Trophoblast cell (in vitro differentiated cells and primary cell): Measurements from ENCODE around the gene NCAM1.

ENCODE experiments used
- DNase-seq, 2 donors: peaks; one replicate each; pipeline ENCODE4 v3.0.0-alpha.2; 2016
- H2AFZ ChIP-seq: 2 replicates; pipeline ENCODE4 v1.6.1; 2013; ENCODE audit warnings: low read length, moderate library complexity, mild to moderate bottlenecking; ENCODE audit not compliant: insufficient read depth, poor library complexity
- H2AK5ac ChIP-seq: 2 replicates; pipeline ENCODE4 v1.6.1; 2013; ENCODE audit warnings: mild to moderate bottlenecking, low read length
- H2BK120ac ChIP-seq: 2 replicates; pipeline ENCODE4 v1.6.1; 2013; ENCODE audit warnings: low read length, mild to moderate bottlenecking, moderate library complexity; ENCODE audit not compliant: insufficient read depth, poor library complexity
- H2BK12ac ChIP-seq: 2 replicates; pipeline ENCODE4 v1.6.1; 2013; ENCODE audit warnings: mild to moderate bottlenecking, low read length, moderate library complexity
- H2BK5ac ChIP-seq: 2 replicates; pipeline ENCODE4 v1.6.1; 2013; ENCODE audit warnings: low read length, low read depth, moderate library complexity, mild to moderate bottlenecking; ENCODE audit not compliant: poor library complexity
- H3K14ac ChIP-seq: 2 replicates; pipeline ENCODE4 v1.6.1; 2013; ENCODE audit warnings: mild to moderate bottlenecking, low read length
- H3K18ac ChIP-seq: 2 replicates; pipeline ENCODE4 v1.6.1; 2013; ENCODE audit warnings: mild to moderate bottlenecking, low read length
- H3K23ac ChIP-seq: 2 replicates; pipeline ENCODE4 v1.6.1; 2013; ENCODE audit warnings: low read length
- H3K27ac ChIP-seq: 2 replicates; pipeline ENCODE4 v1.5.1; 2013; ENCODE audit warnings: low read depth, mild to moderate bottlenecking, inconsistent platforms, low read length, moderate library complexity
- H3K27me3 ChIP-seq: 2 replicates; pipeline ENCODE4 v1.6.1; 2013; ENCODE audit warnings: inconsistent platforms, mild to moderate bottlenecking, low read length, moderate library complexity; ENCODE audit not compliant: insufficient read depth
- H3K36me3 ChIP-seq, 2 experiments: 1 replicate in 1 of 2; 2 replicates in 1 of 2; pipeline ENCODE4 v1.6.1; 2013; ENCODE audit warnings: low read length in 2 of 2, mild to moderate bottlenecking in 2 of 2, moderate library complexity in 1 of 2; ENCODE audit not compliant: insufficient read depth in 2 of 2, control insufficient read depth in 1 of 2
- H3K4ac ChIP-seq: 2 replicates; pipeline ENCODE4 v1.6.1; 2013; ENCODE audit warnings: low read depth, mild to moderate bottlenecking, low read length, moderate library complexity
- H3K4me1 ChIP-seq, 2 experiments: 1 replicate in 1 of 2; 2 replicates in 1 of 2; pipeline ENCODE4 v1.6.1; 2013; ENCODE audit warnings: low read length in 2 of 2, mild to moderate bottlenecking in 2 of 2, moderate library complexity in 1 of 2; ENCODE audit not compliant: insufficient read depth in 2 of 2, control insufficient read depth in 1 of 2
- H3K4me2 ChIP-seq: 2 replicates; pipeline ENCODE4 v1.6.1; 2013; ENCODE audit warnings: inconsistent platforms, mild to moderate bottlenecking, low read length, moderate library complexity
- H3K4me3 ChIP-seq: 2 replicates; pipeline ENCODE4 v1.5.1; 2013; ENCODE audit warnings: mild to moderate bottlenecking, low read depth, low read length, inconsistent platforms
- H3K79me1 ChIP-seq: one replicate; pipeline ENCODE4 v1.6.1; 2013; ENCODE audit warnings: low read length
- H3K79me2 ChIP-seq: 2 replicates; pipeline ENCODE4 v1.6.1; 2013; ENCODE audit warnings: low read length, mild to moderate bottlenecking; ENCODE audit not compliant: control insufficient read depth, insufficient read depth, poor library complexity
- H3K9ac ChIP-seq: 2 replicates; pipeline ENCODE4 v1.6.1; 2013; ENCODE audit warnings: mild to moderate bottlenecking, low read length
- H3K9me3 ChIP-seq: 2 replicates; pipeline ENCODE4 v1.6.1; 2013; ENCODE audit warnings: low read depth, mild to moderate bottlenecking, control low read depth, inconsistent platforms, low read length; ENCODE audit not compliant: insufficient read depth
- H4K12ac ChIP-seq: 2 replicates; pipeline ENCODE4 v1.6.1; 2013; ENCODE audit warnings: low read depth, mild to moderate bottlenecking, low read length, moderate library complexity
- H4K8ac ChIP-seq: 2 replicates; pipeline ENCODE4 v1.6.1; 2013; ENCODE audit warnings: low read depth, mild to moderate bottlenecking, low read length, moderate library complexity
- H4K91ac ChIP-seq: one replicate; pipeline ENCODE4 v1.6.1; 2013; ENCODE audit warnings: low read depth, mild to moderate bottlenecking, low read length, moderate library complexity
- WGBS: extraction: QIAGEN DNeasy Blood & Tissue Kit; methylation state at CpG from one replicate; pipeline ENCODE4 v1.1.7; 2013; ENCODE audit warnings: missing lambda C conversion rate; ENCODE audit not compliant: insufficient read length, insufficient coverage; ENCODE audit errors: extremely low coverage; 5-methylcytosine and 5-hydroxymethylcytosine counted together

NCAM1 gene

GRCh38 chr11:113110046-113110445 is 148.8 kb downstream of the NCAM1 start:
- H3K4ac ChIP-seq, result no peak overlapping the region
- no peak for DNase-seq
- H4K12ac ChIP-seq, result no peak overlapping the region
- no peak overlapping the region for H3K4me3 ChIP-seq
- no peak overlapping the region for H3K14ac ChIP-seq
- no peaks in the 10 kb centered on the region for H3K36me3 ChIP-seq
- no peak overlapping the region for H2AFZ ChIP-seq
- no peaks in the 10 kb centered on the region for H3K79me2 ChIP-seq
- H3K18ac ChIP-seq, result no peak overlapping the region
- H2BK5ac ChIP-seq, result no peak overlapping the region
- H4K8ac ChIP-seq, result no peak overlapping the region
- H3K9ac ChIP-seq, result no peak overlapping the region
- no peak overlapping the region for H2BK12ac ChIP-seq
- no peak overlapping the region for H3K23ac ChIP-seq
- no peak overlapping the region for H2AK5ac ChIP-seq
- H3K27ac ChIP-seq, result no peak overlapping the region
- H3K79me1 ChIP-seq, result no peaks in the 10 kb centered on the region
- H4K91ac ChIP-seq, result no peak overlapping the region
- H3K9me3 ChIP-seq, result no peaks in the 10 kb centered on the region
- H3K4me2 ChIP-seq, result no peak overlapping the region
- H3K4me1 ChIP-seq, result no peaks in the 10 kb centered on the region
- no peak overlapping the region for H2BK120ac ChIP-seq
- WGBS, result no CpG with 5 or more reads among the region's 1 CpG
- no peaks in the 10 kb centered on the region for H3K27me3 ChIP-seq

GRCh38 chr11:113111156-113111555 is 149.9 kb downstream of the NCAM1 start:
- Histone ChIP-seq H4K12ac (no peak overlapping the region), H3K18ac (no peak overlapping the region), H3K4me2 (no peak overlapping the region), H3K4me3 (no peak overlapping the region), H3K9me3 (no peaks in the 10 kb centered on the region), H4K8ac (no peak overlapping the region), H3K4me1 (no peaks in the 10 kb centered on the region), H3K23ac (no peak overlapping the region), H3K79me1 (no peaks in the 10 kb centered on the region), H3K9ac (no peak overlapping the region), H3K4ac (no peak overlapping the region), H3K79me2 (no peaks in the 10 kb centered on the region), H3K14ac (no peak overlapping the region), H3K36me3 (no peaks in the 10 kb centered on the region), H2BK5ac (no peak overlapping the region), H3K27me3 (no peaks in the 10 kb centered on the region), H4K91ac (no peak overlapping the region), H2BK120ac (no peak overlapping the region), H2AFZ (no peak overlapping the region), H3K27ac (no peak overlapping the region), H2AK5ac (no peak overlapping the region), H2BK12ac (no peak overlapping the region)
- DNase-seq, result no peak
- no CpG with 5 or more reads among the region's 2 CpGs for WGBS

- Histone ChIP-seq H3K4ac (no peak overlapping the region), H3K27ac (no peak overlapping the region), H3K14ac (no peak overlapping the region), H3K79me2 (no peaks in the 10 kb centered on the region), H3K23ac (no peak overlapping the region), H3K27me3 (no peaks in the 10 kb centered on the region), H2BK120ac (no peak overlapping the region), H3K4me3 (no peak overlapping the region), H3K4me2 (no peak overlapping the region), H2AK5ac (no peak overlapping the region), H3K36me3 (no peaks in the 10 kb centered on the region), H2BK5ac (no peak overlapping the region), H3K79me1 (no peaks in the 10 kb centered on the region), H4K91ac (no peak overlapping the region), H4K8ac (no peak overlapping the region), H2BK12ac (no peak overlapping the region), H2AFZ (no peak overlapping the region), H3K9me3 (no peaks in the 10 kb centered on the region), H4K12ac (no peak overlapping the region), H3K4me1 (no peaks in the 10 kb centered on the region), H3K18ac (no peak overlapping the region), H3K9ac (no peak overlapping the region)
- no CpG with 5 or more reads among the region's 3 CpGs for WGBS
- DNase-seq, result no peak
These were observed 151.1 kb downstream of the NCAM1 start for GRCh38 chr11:113112307-113112706.

GRCh38 chr11:113113801-113114704 is 152.8 kb downstream of the NCAM1 start:
- H2BK120ac ChIP-seq, result no peak overlapping the region
- no peak overlapping the region for H3K14ac ChIP-seq
- H3K4ac ChIP-seq, result no peak overlapping the region
- H2BK5ac ChIP-seq, result no peak overlapping the region
- H3K36me3 ChIP-seq, result no peaks in the 10 kb centered on the region
- H3K9ac ChIP-seq, result no peak overlapping the region
- H3K4me3 ChIP-seq, result no peak overlapping the region
- no peak overlapping the region for H4K8ac ChIP-seq
- H3K23ac ChIP-seq, result no peak overlapping the region
- DNase-seq, result peak; percentile 35 to 53
- H3K4me1 ChIP-seq, result no peaks in the 10 kb centered on the region
- no peaks in the 10 kb centered on the region for H3K79me2 ChIP-seq
- H2AFZ ChIP-seq, result no peak overlapping the region
- no peak overlapping the region for H4K91ac ChIP-seq
- no CpG with 5 or more reads among the region's 5 CpGs for WGBS
- no peak overlapping the region for H3K18ac ChIP-seq
- H2AK5ac ChIP-seq, result no peak overlapping the region
- no peak overlapping the region for H3K27ac ChIP-seq
- no peaks in the 10 kb centered on the region for H3K9me3 ChIP-seq
- H3K79me1 ChIP-seq, result no peaks in the 10 kb centered on the region
- H3K27me3 ChIP-seq, result no peaks in the 10 kb centered on the region
- H4K12ac ChIP-seq, result no peak overlapping the region
- no peak overlapping the region for H3K4me2 ChIP-seq
- H2BK12ac ChIP-seq, result no peak overlapping the region
